ENCODE data around the gene DMKN.

DNA sequence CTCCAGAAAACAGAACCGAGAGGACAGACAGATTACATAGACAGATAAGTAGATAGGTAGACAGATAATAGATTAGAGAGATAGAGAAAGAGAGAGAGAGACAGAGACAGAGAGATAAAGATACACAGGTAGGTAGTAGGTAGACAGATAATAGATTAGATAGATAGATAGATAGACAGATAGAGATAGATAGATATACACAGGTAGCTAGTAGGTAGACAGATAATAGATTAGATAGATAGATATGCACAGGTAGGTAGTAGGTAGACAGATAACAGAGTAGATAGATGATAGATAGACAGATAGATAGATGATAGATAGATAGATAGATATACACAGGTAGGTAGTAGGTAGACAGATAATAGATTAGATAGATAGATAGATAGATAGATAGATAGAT lies 55.3 kb downstream of the DMKN start:
- TF ChIP-seq CTCF (IDR thresholded peaks at IDR 0.05) (no peak), JUNB (IDR thresholded peaks at IDR 0.05) (no peak), HOXA7 (CRISPR knock-in tag; IDR thresholded peaks at IDR 0.05) (no peak), ESRRA (IDR thresholded peaks at IDR 0.05; ENCODE audit: borderline replicate concordance, low read length) (no peak), MYC (IDR thresholded peaks at IDR 0.05; ENCODE audit: borderline replicate concordance, low read length) (no peak), POLR2A (IDR thresholded peaks at IDR 0.05; ENCODE audit: low read length) (no peak), FOSB (CRISPR knock-in tag; IDR thresholded peaks at IDR 0.05) (no peak)
- TF ChIP-seq, protein P1, sequence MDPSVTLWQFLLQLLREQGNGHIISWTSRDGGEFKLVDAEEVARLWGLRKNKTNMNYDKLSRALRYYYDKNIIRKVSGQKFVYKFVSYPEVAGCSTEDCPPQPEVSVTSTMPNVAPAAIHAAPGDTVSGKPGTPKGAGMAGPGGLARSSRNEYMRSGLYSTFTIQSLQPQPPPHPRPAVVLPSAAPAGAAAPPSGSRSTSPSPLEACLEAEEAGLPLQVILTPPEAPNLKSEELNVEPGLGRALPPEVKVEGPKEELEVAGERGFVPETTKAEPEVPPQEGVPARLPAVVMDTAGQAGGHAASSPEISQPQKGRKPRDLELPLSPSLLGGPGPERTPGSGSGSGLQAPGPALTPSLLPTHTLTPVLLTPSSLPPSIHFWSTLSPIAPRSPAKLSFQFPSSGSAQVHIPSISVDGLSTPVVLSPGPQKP (IDR thresholded peaks at IDR 0.05; ENCODE audit: low read depth, low read length), result no peak
